OCI-LY7 (cell line): ENCODE measurements around the gene DPP10.

Experiments used
- CTCF ChIP-seq: fragments of 200-600 bp; sonication (generic); conservative IDR thresholded peaks from 2 replicates; pipeline ENCODE4 v1.5.1; 2014; ENCODE audit warnings: mild to moderate bottlenecking, antibody characterized with exemption, low read length, moderate library complexity, mixed read lengths
- EZH2phosphoT487 ChIP-seq: fragments of 200-600 bp; sonication (generic); IDR thresholded peaks from 2 replicates; pipeline ENCODE4 v1.6.1; 2018; ENCODE audit warnings: low read depth, borderline replicate concordance, mild to moderate bottlenecking, mixed run types, antibody characterized with exemption, low read length, moderate library complexity, mixed read lengths

DNA sequence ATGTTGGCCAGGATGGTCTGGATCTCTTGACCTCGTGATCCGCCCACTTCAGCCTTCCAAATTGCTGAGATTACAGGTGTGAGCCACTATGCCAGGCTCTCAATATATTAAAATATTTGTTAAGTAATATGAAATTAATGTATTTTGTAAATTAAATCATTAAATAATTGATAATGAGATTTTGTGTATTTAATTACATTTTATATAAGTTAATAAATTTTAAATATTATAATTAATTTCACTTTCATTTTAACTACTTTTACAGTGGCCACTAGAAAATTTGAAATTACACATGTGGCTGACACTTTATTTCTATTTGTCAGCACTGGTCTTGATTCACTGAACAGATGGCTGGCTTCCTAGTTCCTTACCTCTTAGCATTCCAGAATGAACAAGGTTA lies 102.6 kb downstream of the DPP10 start:
- TF ChIP-seq CTCF (no peak), EZH2phosphoT487 (no peak)
